Transverse colon (tissue), 4 donors: Measurements from ENCODE around the gene ECPAS. TPM values are rescaled to one million over a fixed set of nuclear protein-coding genes. Genes with fewer than 3 reads are reported as not detected.
"Not testable (repeated sequence)": the region's sequence is repeated elsewhere in the genome, so short reads cannot be mapped to it uniquely, and the experiment has no call there.

ENCODE experiments used
- DNase-seq: peaks from one replicate; pipeline ENCODE4 v3.0.0-alpha.2; 2019
- H3K27ac ChIP-seq, 4 donors: fragments of 200-600 bp; sonication (generic); 2 replicates each; pipeline ENCODE4 v1.5.1; 2016 to 2018; ENCODE audit warnings: inconsistent platforms in 4 of 4
- H3K27me3 ChIP-seq: fragments of 200-600 bp; sonication (generic); 2 replicates; pipeline ENCODE4 v1.5.1; 2017; ENCODE audit warnings: inconsistent platforms
- H3K36me3 ChIP-seq, 4 donors: fragments of 200-600 bp; sonication (generic); 2 replicates each; pipeline ENCODE4 v1.5.1; 2017 to 2019; ENCODE audit warnings: inconsistent platforms in 4 of 4
- H3K4me1 ChIP-seq, 4 donors: fragments of 200-600 bp; sonication (generic); 2 replicates each; pipeline ENCODE4 v1.5.1; 2017 to 2020; ENCODE audit warnings: inconsistent platforms in 4 of 4
- H3K4me3 ChIP-seq, 4 donors: fragments of 200-600 bp; sonication (generic); 1 replicate in 1 of 4; 2 replicates in 3 of 4; pipeline versions ENCODE4 v1.5.1 to v1.6.1; 2017 to 2019; ENCODE audit warnings: inconsistent platforms in 4 of 4
- H3K9me3 ChIP-seq, 2 donors: fragments of 200-600 bp; sonication (generic); 2 replicates each; pipeline ENCODE4 v1.5.1; 2017 to 2019; ENCODE audit warnings: inconsistent platforms in 2 of 2
- CTCF ChIP-seq, 5 experiments: fragments of 200-600 bp in 3 of 5; fragments of 450-650 bp in 2 of 5; sonication (generic) in 3 of 5; IDR thresholded peaks; 1 replicate in 2 of 5; 2 replicates in 3 of 5; pipeline ENCODE4 v1.5.1; 2016 to 2017; ENCODE audit warnings: antibody characterized with exemption in 5 of 5, inconsistent platforms in 3 of 5, mild to moderate bottlenecking in 2 of 5, moderate library complexity in 1 of 5
- EP300 ChIP-seq: sonication (generic); formaldehyde crosslinking; IDR thresholded peaks from one replicate; pipeline ENCODE4 v1.6.1; 2017; ENCODE audit warnings: antibody characterized with exemption, low read depth
- POLR2A ChIP-seq: fragments of 450-650 bp; IDR thresholded peaks from one replicate; pipeline ENCODE4 v1.6.1; 2016; ENCODE audit warnings: antibody characterized with exemption, mild to moderate bottlenecking, moderate library complexity
- POLR2AphosphoS5 ChIP-seq, 3 donors: sonication (generic); formaldehyde crosslinking; IDR thresholded peaks; one replicate each; pipeline ENCODE4 v1.6.1; 2016; ENCODE audit warnings: antibody characterized with exemption in 3 of 3
- WGBS, 2 donors: methylation state at CpG; one replicate each; pipeline ENCODE4 v1.1.5; 2018; ENCODE audit warnings: low coverage in 1 of 2; 5-methylcytosine and 5-hydroxymethylcytosine counted together
- in situ Hi-C, 4 donors: fragments of 200-750 bp; cut with MboI; loops; one replicate each; pipeline versions ENCODE4 v1.15.0 to v1.15.1; 2017; ENCODE audit warnings: low sequenced_read_pairs in 3 of 4, low pct_ligation_motif_present in 1 of 4, low pct_unique_long_range_greater_than_20kb in 1 of 4
- intact Hi-C: fragments of 100-400 bp; cut with DNase I; formaldehyde crosslinking; loops from one replicate; pipeline ENCODE4 v1.15.1; 2023; ENCODE audit warnings: low total_unique reads
- total RNA-seq, 4 donors: library from RNA; depleted of rRNA; stranded (reverse); fragments of >200 nt; gene quantifications; one replicate each; pipeline ENCODE4 v1.1.0, GENCODE V29; 2016

Gene ECPAS
- total RNA-seq, 4 donors from 2014 or later: 69.2 to 88.8 (median 77.0) TPM

GRCh38 chr9:111356481-111357244 lies 127.5 kb downstream of the ECPAS start:
- DNase-seq: no peak
- in situ Hi-C loops (no loop called here), intact Hi-C loops (no loop called here)
- peaks cover 0 to 5% (median 0%) of the 10 kb centered on the region in 4 donors for H3K36me3 ChIP-seq
- H3K27me3 ChIP-seq: no peaks in the 10 kb centered on the region
- peak overlapping the region in 1 of 4 donors; percentile 20 for H3K4me3 ChIP-seq
- TF ChIP-seq POLR2AphosphoS5 (IDR thresholded peaks at IDR 0.05): no peak
- TF ChIP-seq POLR2A: no peak
- TF ChIP-seq CTCF (IDR thresholded peaks at IDR 0.05): no peak
- no peak for TF ChIP-seq EP300
- H3K27ac ChIP-seq: peak overlapping the region in 3 of 4 donors; percentile 46 to 55 (median 49)
- H3K9me3 ChIP-seq: no peaks in the 10 kb centered on the region
- WGBS, 2 donors: 51 to 56% methylated on average over 9 to 11 of the region's 11 CpGs
- peaks cover 0 to 6% (median 0%) of the 10 kb centered on the region in 4 donors for H3K4me1 ChIP-seq

- no peaks in the 10 kb centered on the region for H3K9me3 ChIP-seq
- intact Hi-C loops (no loop called here), in situ Hi-C loops (no loop called here)
- H3K4me3 ChIP-seq: no peak overlapping the region
- no peaks in the 10 kb centered on the region for H3K27me3 ChIP-seq
- DNase-seq: no peak
- WGBS, 2 donors: 24 to 44% methylated on average over 2 of the region's 2 CpGs
- no peaks in the 10 kb centered on the region for H3K36me3 ChIP-seq
- no peak for TF ChIP-seq EP300
- no peak overlapping the region for H3K27ac ChIP-seq
- H3K4me1 ChIP-seq: peaks cover 0 to 21% (median 0%) of the 10 kb centered on the region in 4 donors
These were observed 131.6 kb downstream of the ECPAS start for GRCh38 chr9:111352545-111352944.

- in situ Hi-C loops: no loop called here
- H3K36me3 ChIP-seq: no peaks in the 10 kb centered on the region
- intact Hi-C loops: no loop called here
- TF ChIP-seq CTCF (IDR thresholded peaks at IDR 0.05) (no peak), EP300 (no peak), POLR2A (no peak), POLR2AphosphoS5 (IDR thresholded peaks at IDR 0.05) (no peak)
- no peaks in the 10 kb centered on the region for H3K9me3 ChIP-seq
- no peak overlapping the region for H3K4me3 ChIP-seq
- no peak overlapping the region for H3K27ac ChIP-seq
- no peak for DNase-seq
- peaks cover 0 to 14% (median 0%) of the 10 kb centered on the region in 4 donors for H3K4me1 ChIP-seq
- no peaks in the 10 kb centered on the region for H3K27me3 ChIP-seq
These were observed 133.6 kb downstream of the ECPAS start for GRCh38 chr9:111350556-111350955.

- Histone ChIP-seq H3K27me3 (no peaks in the 10 kb centered on the region), H3K4me1 (peaks cover 0 to 14% (median 0%) of the 10 kb centered on the region in 4 donors), H3K27ac (peak overlapping the region; percentile 27 to 58 (median 42)), H3K9me3 (no peaks in the 10 kb centered on the region), H3K36me3 (no peaks in the 10 kb centered on the region), H3K4me3 (no peak overlapping the region)
- in situ Hi-C loops (no loop called here), intact Hi-C loops (no loop called here)
- DNase-seq: no peak
- 33 to 34% methylated on average over 5 of the region's 5 CpGs for WGBS, 2 donors
- TF ChIP-seq POLR2AphosphoS5 (IDR thresholded peaks at IDR 0.05) (peak in 2 of 3 donors; percentile 7 to 18), EP300 (no peak)
These were observed 134.4 kb downstream of the ECPAS start for GRCh38 chr9:111349766-111350165.

- H3K36me3 ChIP-seq: no peaks in the 10 kb centered on the region
- H3K27me3 ChIP-seq: no peaks in the 10 kb centered on the region
- H3K4me1 ChIP-seq: peaks cover 0 to 14% (median 0%) of the 10 kb centered on the region in 4 donors
- H3K27ac ChIP-seq: peak overlapping the region in 3 of 4 donors; percentile 30 to 58 (median 54)
- no peaks in the 10 kb centered on the region for H3K9me3 ChIP-seq
- TF ChIP-seq CTCF (IDR thresholded peaks at IDR 0.05): no peak
- no peak for TF ChIP-seq POLR2A
- TF ChIP-seq POLR2AphosphoS5 (IDR thresholded peaks at IDR 0.05): peak; percentile 17 to 64 (median 50)
- TF ChIP-seq EP300: peak; percentile 8
- peak; percentile 44 for DNase-seq
- in situ Hi-C loops: no loop called here
- intact Hi-C loops: no loop called here
- H3K4me3 ChIP-seq: no peak overlapping the region
- WGBS, 2 donors: 30 to 39% methylated on average over 4 of the region's 4 CpGs
These were observed 135.3 kb downstream of the ECPAS start for GRCh38 chr9:111348821-111349271.

GRCh38 chr9:111334318-111334863 lies 149.8 kb downstream of the ECPAS start:
- H3K4me3 ChIP-seq, intact Hi-C loops, in situ Hi-C loops, H3K9me3 ChIP-seq, H3K27me3 ChIP-seq, H3K36me3 ChIP-seq, H3K4me1 ChIP-seq, DNase-seq, H3K27ac ChIP-seq: not testable (repeated sequence)
- WGBS, 2 donors: 76% methylated on average over 5 of the region's 5 CpGs; no CpG with 5 or more reads in 1 of the 2 donors
